Measurements from ENCODE around the gene TRMT1.

- TF ChIP-seq CTCF (conservative IDR thresholded peaks at IDR 0.05; ENCODE audit: low read depth, low read length) (peak; percentile 40), EZH2 (IDR thresholded peaks at IDR 0.05; ENCODE audit: borderline replicate concordance, low read depth, low read length, poor library complexity, severe bottlenecking) (no peak)
Measured at GRCh38 chr19:13082192-13083007, 34.1 kb downstream of the TRMT1 start.
